Measurements from ENCODE around the gene VTN.

The VTN gene

GRCh38 chr17:28370035-28370743 lies at the start of gene VTN:
Gene VTN (minus strand): TSS chr17:28370307. CDS start chr17:28370203, 104 bp downstream.
- DNase-seq (ENCODE audit: low spot score), result peak; percentile 64

GRCh38 chr17:28416703-28417311 lies 46.7 kb upstream of the VTN start:
- DNase-seq (ENCODE audit: low spot score), result peak; percentile 69

GRCh38 chr17:28415886-28416285 lies 45.8 kb upstream of the VTN start:
- no peak for DNase-seq (ENCODE audit: low spot score)

- no peak for DNase-seq (ENCODE audit: low spot score)
Measured at GRCh38 chr17:28413804-28414203, 43.7 kb upstream of the VTN start.

GRCh38 chr17:28412099-28412498 lies 42.0 kb upstream of the VTN start:
- DNase-seq (ENCODE audit: low spot score), result no peak

- no peak for DNase-seq (ENCODE audit: low spot score)
Measured at GRCh38 chr17:28407974-28408306, 37.8 kb upstream of the VTN start.

- no peak for DNase-seq (ENCODE audit: low spot score)
Measured at GRCh38 chr17:28407130-28407973, 37.2 kb upstream of the VTN start.

GRCh38 chr17:28406473-28406814 lies 36.3 kb upstream of the VTN start:
- DNase-seq (ENCODE audit: low spot score), result no peak

GRCh38 chr17:28405632-28406472 lies 35.7 kb upstream of the VTN start, which contains the start of gene SLC46A1:
Gene SLC46A1 (minus strand): TSS chr17:28406212. CDS start chr17:28406114, 98 bp downstream.
- DNase-seq (ENCODE audit: low spot score), result peak; percentile 76

GRCh38 chr17:28404812-28405570 lies 34.9 kb upstream of the VTN start:
- DNase-seq (ENCODE audit: low spot score), result peak; percentile 44

GRCh38 chr17:28404461-28404811 lies 34.3 kb upstream of the VTN start:
- DNase-seq (ENCODE audit: low spot score), result no peak

- no peak for DNase-seq (ENCODE audit: low spot score)
Measured at GRCh38 chr17:28404007-28404406, 33.9 kb upstream of the VTN start.

- no peak for DNase-seq (ENCODE audit: low spot score)
Measured at GRCh38 chr17:28402844-28403243, 32.7 kb upstream of the VTN start.

GRCh38 chr17:28402224-28402630 lies 32.1 kb upstream of the VTN start:
- DNase-seq (ENCODE audit: low spot score), result no peak

- DNase-seq (ENCODE audit: low spot score), result no peak
Measured at GRCh38 chr17:28399808-28400207, 29.7 kb upstream of the VTN start.

GRCh38 chr17:28398280-28398981 lies 28.3 kb upstream of the VTN start:
- no peak for DNase-seq (ENCODE audit: low spot score)

- DNase-seq (ENCODE audit: low spot score), result no peak
Measured at GRCh38 chr17:28397687-28398279, 27.7 kb upstream of the VTN start.

- no peak for DNase-seq (ENCODE audit: low spot score)
Measured at GRCh38 chr17:28397275-28397674, 27.2 kb upstream of the VTN start.

GRCh38 chr17:28396635-28397239 lies 26.6 kb upstream of the VTN start:
- no peak for DNase-seq (ENCODE audit: low spot score)

- no peak for DNase-seq (ENCODE audit: low spot score)
Measured at GRCh38 chr17:28395968-28396367, 25.9 kb upstream of the VTN start.
